GM19455 (cell line): ENCODE measurements around the gene HIVEP3.
A peak's percentile ranks its signal among the peaks of the same experiment; 100 is the strongest.
"Not testable (repeated sequence)": the region's sequence is repeated elsewhere in the genome, so short reads cannot be mapped to it uniquely, and the experiment has no call there.

Experiments used
- ATAC-seq: cut with Tn5 transposase; IDR thresholded peaks from one replicate; pipeline ENCODE4 v1.9.1; 2021; ENCODE audit not compliant: unreplicated experiment

Gene HIVEP3

GRCh38 chr1:41695118-41695745 lies 223.5 kb downstream of the HIVEP3 start:
- no peak for ATAC-seq

DNA sequence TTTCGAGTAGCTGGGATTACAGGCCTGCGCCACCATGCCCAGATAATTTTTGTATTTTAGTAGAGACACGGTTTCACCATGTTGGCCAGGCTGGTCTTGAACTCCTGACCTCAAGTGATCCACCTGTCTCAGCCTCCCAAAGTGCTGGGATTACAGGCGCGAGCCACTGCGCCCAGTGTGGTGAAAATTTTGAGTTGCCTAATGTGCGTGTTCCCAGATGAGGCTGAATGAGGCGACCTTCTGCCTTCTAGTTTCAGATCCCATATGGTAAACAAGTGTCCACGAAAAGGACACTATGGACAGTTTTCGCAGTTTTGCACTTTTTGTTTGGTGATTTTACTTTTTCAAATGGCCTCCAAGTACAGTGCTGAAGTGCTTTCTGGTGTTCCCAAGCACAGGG lies 226.8 kb downstream of the HIVEP3 start:
- ATAC-seq = not testable (repeated sequence)

DNA sequence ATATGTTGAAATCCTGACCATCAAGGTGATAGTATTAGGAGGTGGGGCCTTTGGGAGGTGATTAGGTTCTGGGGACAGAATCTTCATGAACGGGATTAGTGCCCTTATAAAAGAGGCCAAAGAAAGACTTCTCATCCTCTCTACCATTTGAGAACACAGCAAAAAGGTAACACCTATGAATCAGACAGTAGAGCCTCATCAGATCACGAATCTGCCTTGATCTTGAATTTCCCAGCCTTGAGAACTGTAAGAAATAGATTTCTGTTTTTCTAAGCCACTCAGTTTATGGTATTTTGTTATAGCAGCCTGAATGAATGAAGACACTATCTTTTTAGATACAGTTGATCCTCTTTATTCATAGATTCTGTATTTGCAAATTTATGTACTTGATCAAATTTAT lies 227.3 kb downstream of the HIVEP3 start:
- no peak for ATAC-seq

- ATAC-seq = no peak
These were observed 228.4 kb downstream of the HIVEP3 start for GRCh38 chr1:41690331-41690730.

DNA sequence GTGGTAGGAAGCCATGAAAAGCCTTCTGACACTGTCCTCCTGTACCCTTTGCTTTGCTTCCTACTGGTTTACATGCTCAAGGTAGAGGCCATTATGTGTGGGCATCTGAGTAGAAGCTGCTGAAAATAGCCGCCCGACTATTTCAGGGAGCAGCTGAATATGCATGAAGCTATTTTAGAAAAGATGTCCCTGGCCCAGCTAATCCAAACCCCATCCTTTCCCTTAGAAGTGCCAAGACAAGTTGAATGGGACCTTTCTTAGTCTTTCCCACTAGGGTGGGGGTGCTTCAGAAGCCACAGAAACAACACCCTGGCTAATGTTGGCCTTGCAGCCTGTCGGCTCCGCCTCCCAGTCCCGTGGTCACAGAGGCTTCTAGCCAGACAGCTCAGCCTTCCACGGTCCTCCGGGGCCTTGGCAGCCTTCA lies 229.2 kb downstream of the HIVEP3 start:
- ATAC-seq = no peak

DNA sequence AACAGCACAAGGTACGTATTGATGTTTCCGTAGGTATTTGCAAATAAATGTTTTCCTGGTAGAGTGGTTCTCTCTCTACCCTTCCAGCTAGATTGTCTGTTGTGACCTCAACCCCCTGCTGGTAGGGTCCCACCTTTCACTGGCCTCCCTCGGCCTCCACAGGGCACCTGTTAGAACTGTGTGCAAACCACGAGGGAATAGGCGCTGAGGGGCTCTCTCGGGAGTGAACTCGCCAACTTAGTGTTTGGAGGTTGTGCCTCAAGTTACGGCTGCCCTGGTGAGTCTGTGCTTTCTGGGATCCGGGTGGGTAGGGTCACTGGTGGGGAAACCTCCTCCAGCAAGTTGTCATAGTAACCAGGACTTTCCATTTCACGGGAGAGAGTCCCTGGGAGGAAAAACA lies 229.6 kb downstream of the HIVEP3 start:
- no peak for ATAC-seq

GRCh38 chr1:41687007-41687406 lies 231.7 kb downstream of the HIVEP3 start:
- no peak for ATAC-seq

- ATAC-seq = no peak
These were observed 234.8 kb downstream of the HIVEP3 start for GRCh38 chr1:41683681-41684500.

GRCh38 chr1:41682845-41683625 lies 235.7 kb downstream of the HIVEP3 start:
- ATAC-seq = no peak

- ATAC-seq = no peak
These were observed 236.6 kb downstream of the HIVEP3 start for GRCh38 chr1:41682149-41682548.

DNA sequence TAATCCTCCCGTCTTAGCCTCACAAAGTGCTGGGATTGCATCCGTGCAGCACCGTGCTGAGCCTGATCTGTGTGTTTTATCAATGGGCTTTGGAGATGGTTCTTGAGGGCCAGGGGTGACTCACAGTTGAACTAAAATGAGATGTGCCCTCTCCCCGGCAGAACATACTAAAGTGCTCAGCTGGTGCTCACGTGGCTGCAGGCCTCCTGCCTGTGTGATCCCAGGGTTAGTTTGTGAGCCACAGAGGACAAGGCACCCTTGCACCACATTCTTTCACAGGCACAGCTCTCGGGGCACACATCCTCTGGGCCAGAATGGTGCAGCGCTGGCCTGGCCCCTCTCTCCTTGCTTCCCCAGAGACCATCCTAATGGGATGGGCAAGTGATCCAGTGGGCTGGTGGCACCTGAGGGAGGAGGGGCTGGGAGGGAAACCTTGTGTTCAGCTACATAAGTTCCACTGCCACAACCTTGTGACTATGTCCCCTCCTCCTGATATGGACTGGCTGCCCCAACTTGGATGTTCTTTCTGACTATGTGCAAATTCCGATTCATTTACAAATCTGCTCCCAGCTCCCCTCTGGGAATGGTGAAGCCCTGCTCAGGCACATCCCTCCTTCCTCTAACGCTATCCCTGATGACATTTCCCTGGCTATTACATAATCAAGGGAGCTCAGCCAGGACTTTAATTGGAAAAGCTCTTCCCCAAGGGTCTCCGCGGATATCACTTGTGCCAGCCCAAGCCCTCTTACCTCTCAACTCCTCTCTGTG lies 237.2 kb downstream of the HIVEP3 start:
- ATAC-seq = no peak

- no peak for ATAC-seq
These were observed 238.7 kb downstream of the HIVEP3 start for GRCh38 chr1:41679994-41680393.

DNA sequence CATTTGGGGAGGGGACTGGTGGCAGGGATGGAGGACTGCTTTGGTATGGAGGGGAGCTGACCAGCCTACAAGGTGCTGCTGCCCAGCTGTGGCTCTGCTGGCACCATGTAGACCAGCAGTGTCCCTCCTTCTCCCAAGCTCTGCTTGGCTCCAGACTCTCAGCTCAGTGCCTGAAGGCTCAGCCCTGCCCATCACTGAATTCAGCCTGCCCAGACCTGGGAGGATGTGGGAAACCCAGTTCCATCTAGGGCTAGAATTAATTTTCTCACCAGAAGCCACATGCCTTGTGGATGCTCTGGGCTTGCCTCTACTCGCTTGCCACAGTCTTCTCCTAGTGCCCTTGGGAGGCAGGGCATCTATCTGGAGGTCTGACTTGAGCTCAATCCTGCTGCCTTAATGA lies 239.2 kb downstream of the HIVEP3 start:
- ATAC-seq = no peak

DNA sequence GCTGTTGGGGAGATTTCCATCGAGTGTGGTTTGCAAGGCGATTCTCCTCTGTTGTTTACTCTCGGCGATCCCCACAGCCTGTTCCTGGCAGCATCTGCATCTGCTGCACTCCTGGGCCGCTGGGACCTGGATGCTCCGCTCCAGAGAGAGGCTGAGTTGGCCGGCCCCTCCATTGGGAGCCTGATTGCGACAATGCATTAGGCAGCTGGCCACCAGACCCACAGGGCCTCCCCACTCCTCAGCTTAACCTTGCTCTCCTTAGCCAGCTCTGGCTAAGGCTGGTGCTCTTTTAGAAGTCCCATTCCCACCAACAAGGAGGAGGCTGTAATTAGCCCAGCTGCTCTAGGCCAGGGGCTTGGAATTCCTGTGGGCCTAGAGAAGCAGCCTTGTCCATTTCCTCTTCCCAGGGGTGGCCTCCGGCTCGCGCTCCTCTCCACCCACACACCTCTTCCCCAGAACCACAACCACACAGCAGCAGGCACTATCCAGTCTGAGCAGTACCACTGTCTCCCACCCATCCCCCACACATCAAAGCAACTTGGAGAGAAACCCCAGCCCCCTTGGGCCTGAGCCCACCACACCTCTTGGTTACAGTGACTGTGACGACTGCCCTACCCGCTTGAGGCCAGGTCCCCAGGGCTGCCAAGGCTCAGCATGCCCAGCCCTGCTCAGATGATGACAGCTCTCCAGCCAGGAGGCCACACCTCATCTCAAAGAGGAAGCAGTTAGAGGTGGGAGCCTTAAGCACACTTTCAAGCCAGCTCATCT lies 240.4 kb downstream of the HIVEP3 start:
- ATAC-seq = no peak

- no peak for ATAC-seq
These were observed 241.1 kb downstream of the HIVEP3 start for GRCh38 chr1:41677620-41678019.

DNA sequence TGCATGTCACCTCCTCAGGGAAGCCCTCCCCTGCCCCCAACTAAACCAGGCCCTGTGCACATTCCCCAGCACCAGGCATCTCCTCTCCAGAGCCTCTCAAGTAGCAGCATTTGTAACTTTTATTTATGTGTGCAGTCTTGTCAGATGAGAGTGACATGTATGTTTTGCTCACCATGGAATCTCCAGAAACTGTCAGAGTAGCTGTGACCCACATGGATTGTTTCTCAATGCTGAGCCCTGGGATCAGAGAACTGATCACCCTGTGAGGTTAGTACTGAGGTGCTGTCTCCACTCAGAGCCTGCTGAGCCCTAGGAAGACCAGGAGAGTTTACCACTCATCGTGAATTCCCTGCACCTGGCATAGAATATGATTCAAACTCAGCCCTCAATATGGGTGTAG lies 243.3 kb downstream of the HIVEP3 start:
- ATAC-seq = no peak

GRCh38 chr1:41674522-41674921 lies 244.2 kb downstream of the HIVEP3 start:
- ATAC-seq = no peak

DNA sequence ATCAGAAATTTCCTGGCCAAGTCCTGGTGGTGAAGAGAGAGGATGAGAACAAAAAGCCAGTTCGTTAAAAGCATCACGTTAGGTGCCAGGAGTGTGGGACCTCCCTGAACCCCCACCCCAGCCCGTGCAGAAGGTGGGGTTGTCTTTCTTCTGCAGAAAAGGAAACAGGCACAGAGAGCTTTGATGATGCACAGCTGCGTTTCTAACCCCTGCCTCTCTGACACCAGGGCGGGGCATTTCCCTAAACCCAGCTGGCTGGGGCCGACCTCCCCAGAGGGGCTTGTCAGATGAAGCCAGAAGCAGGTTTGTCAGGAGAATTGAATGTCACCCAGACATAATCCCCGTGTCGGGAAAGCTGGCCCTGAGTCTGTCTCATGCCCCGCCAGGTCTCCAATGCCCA lies 244.9 kb downstream of the HIVEP3 start:
- ATAC-seq = no peak

GRCh38 chr1:41673378-41673777 lies 245.3 kb downstream of the HIVEP3 start:
- ATAC-seq = peak; percentile 58

DNA sequence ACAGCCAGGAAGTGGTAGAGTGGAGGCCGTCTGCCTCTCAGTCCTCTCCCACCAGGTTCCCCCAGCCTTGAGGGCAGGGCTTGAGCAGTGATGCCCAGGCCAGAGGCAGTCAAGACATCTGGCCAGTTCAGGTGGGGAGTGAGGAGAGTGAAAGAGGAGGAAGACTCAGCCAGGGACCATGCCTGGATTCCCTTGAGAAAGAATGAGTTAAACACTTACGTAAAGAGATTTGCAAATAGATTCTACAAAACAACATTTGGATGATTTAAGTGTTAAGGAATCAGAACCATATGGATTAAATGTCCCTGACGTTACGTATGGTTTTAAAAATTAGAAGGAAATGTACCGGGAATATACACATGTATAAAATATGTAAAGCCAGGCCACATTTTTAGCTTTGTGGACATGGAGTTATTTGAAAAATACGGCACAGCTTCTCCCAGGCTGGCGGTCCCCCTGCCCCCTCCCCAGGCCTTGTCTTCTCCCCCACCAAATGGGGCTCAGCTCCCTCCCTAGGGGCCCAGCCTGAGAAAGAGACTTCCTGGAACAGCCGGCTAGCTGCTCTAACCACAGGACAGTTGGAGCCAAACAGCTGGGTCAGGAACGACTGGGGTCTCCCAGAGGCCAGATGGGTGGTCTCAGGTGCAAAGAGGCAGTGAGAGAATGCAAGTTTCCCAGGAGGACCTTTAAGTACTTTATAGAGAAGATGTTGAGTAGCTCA lies 245.9 kb downstream of the HIVEP3 start:
- no peak for ATAC-seq
